ENCODE measurements around the gene AHCYL1. TPM values are rescaled to one million over a fixed set of nuclear protein-coding genes. Genes with fewer than 3 reads are reported as not detected.

Gene AHCYL1
- total RNA-seq, 6 donors from 2014 or later = 41.9 to 89.6 (median 76.1) TPM

GRCh38 chr1:110011527-110012041, 27.0 kb downstream of the AHCYL1 start:
- Histone ChIP-seq H3K9me3 (no peaks in the 10 kb centered on the region), H3K36me3 (peaks cover 48 to 77% (median 57%) of the 10 kb centered on the region in 4 donors), H3K27ac (no peak overlapping the region), H3K4me1 (peaks cover 0 to 10% (median 6%) of the 10 kb centered on the region in 4 donors), H3K27me3 (no peaks in the 10 kb centered on the region), H3K4me3 (no peak overlapping the region)
- 39 to 57% methylated on average over 2 of the region's 2 CpGs for WGBS, 2 donors
- TF ChIP-seq POLR2A (IDR thresholded peaks at IDR 0.05) = no peak
- TF ChIP-seq CTCF (IDR thresholded peaks at IDR 0.05) = peak in 5 of 6 experiments; percentile 36 to 70 (median 58)
- ATAC-seq (ENCODE audit: low FRiP score in 2 of 2) (peak; percentile 67 to 79), DNase-seq (peak in 1 of 2 donors; percentile 40)

- TF ChIP-seq CTCF (IDR thresholded peaks at IDR 0.05) (no peak), POLR2A (IDR thresholded peaks at IDR 0.05) (no peak)
- H3K36me3 ChIP-seq = peaks cover 54 to 84% (median 63%) of the 10 kb centered on the region in 4 donors
- no peak overlapping the region for H3K27ac ChIP-seq
- no peaks in the 10 kb centered on the region for H3K9me3 ChIP-seq
- DNase-seq = no peak
- H3K4me3 ChIP-seq = no peak overlapping the region
- H3K4me1 ChIP-seq = peaks cover 0 to 3% (median 1%) of the 10 kb centered on the region in 4 donors
- WGBS, 2 donors = 85 to 86% methylated on average over 6 of the region's 6 CpGs
- no peaks in the 10 kb centered on the region for H3K27me3 ChIP-seq
- ATAC-seq (ENCODE audit: low FRiP score in 2 of 2) = peak in 1 of 2 donors; percentile 11
These were observed 27.7 kb downstream of the AHCYL1 start for GRCh38 chr1:110012100-110012780.

- no peak for ATAC-seq (ENCODE audit: low FRiP score in 2 of 2)
- H3K27ac ChIP-seq = no peak overlapping the region
- 71 to 88% methylated on average over 3 of the region's 3 CpGs for WGBS, 2 donors
- no peak for DNase-seq
- H3K36me3 ChIP-seq = peaks cover 65 to 100% (median 93%) of the 10 kb centered on the region in 4 donors
- no peak overlapping the region for H3K4me3 ChIP-seq
- H3K9me3 ChIP-seq = no peaks in the 10 kb centered on the region
- H3K27me3 ChIP-seq = no peaks in the 10 kb centered on the region
- TF ChIP-seq POLR2A (IDR thresholded peaks at IDR 0.05) (no peak), POLR2AphosphoS5 (IDR thresholded peaks at IDR 0.05) (no peak), CTCF (IDR thresholded peaks at IDR 0.05) (no peak), EP300 (IDR thresholded peaks at IDR 0.05) (no peak)
- no peaks in the 10 kb centered on the region for H3K4me1 ChIP-seq
These were observed 33.2 kb downstream of the AHCYL1 start for GRCh38 chr1:110017792-110018191.

- no peak for DNase-seq
- 91 to 96% methylated on average over 9 of the region's 9 CpGs for WGBS, 2 donors
- H3K27me3 ChIP-seq = no peaks in the 10 kb centered on the region
- H3K4me3 ChIP-seq = no peak overlapping the region
- no peak for TF ChIP-seq CTCF (IDR thresholded peaks at IDR 0.05)
- no peak for TF ChIP-seq POLR2AphosphoS5 (IDR thresholded peaks at IDR 0.05)
- TF ChIP-seq EP300 (IDR thresholded peaks at IDR 0.05) = no peak
- no peak for TF ChIP-seq POLR2A (IDR thresholded peaks at IDR 0.05)
- H3K27ac ChIP-seq = no peak overlapping the region
- ATAC-seq (ENCODE audit: low FRiP score in 2 of 2) = no peak
- no peaks in the 10 kb centered on the region for H3K4me1 ChIP-seq
- peaks cover 70 to 100% (median 94%) of the 10 kb centered on the region in 4 donors for H3K36me3 ChIP-seq
- H3K9me3 ChIP-seq = no peaks in the 10 kb centered on the region
These were observed 33.8 kb downstream of the AHCYL1 start for GRCh38 chr1:110018396-110018795.

- TF ChIP-seq POLR2A (IDR thresholded peaks at IDR 0.05) = no peak
- TF ChIP-seq EP300 (IDR thresholded peaks at IDR 0.05) = no peak
- TF ChIP-seq CTCF (IDR thresholded peaks at IDR 0.05) = no peak
- TF ChIP-seq POLR2AphosphoS5 (IDR thresholded peaks at IDR 0.05) = no peak
- Histone ChIP-seq H3K9me3 (no peaks in the 10 kb centered on the region), H3K27me3 (no peaks in the 10 kb centered on the region), H3K36me3 (peaks cover 65 to 96% (median 88%) of the 10 kb centered on the region in 4 donors), H3K4me3 (no peak overlapping the region), H3K27ac (no peak overlapping the region), H3K4me1 (no peaks in the 10 kb centered on the region)
- no peak for ATAC-seq (ENCODE audit: low FRiP score in 2 of 2)
- DNase-seq = no peak
- 93 to 97% methylated on average over 1 of the region's 1 CpG for WGBS, 2 donors
These were observed 35.2 kb downstream of the AHCYL1 start for GRCh38 chr1:110019770-110020169.
